ENCODE measurements around the gene MCU. TPM values are rescaled to one million over a fixed set of nuclear protein-coding genes. Genes with fewer than 3 reads are reported as not detected.

The MCU gene
- total RNA-seq, 1 donor from 2014 or later: 31.8 TPM

- H2AFZ ChIP-seq (ENCODE audit: low read depth, low read length): no peak overlapping the region
- no peaks in the 10 kb centered on the region for H3K36me3 Mint-ChIP-seq (ENCODE audit: low read depth, unreplicated experiment)
- no peak overlapping the region for H3K27ac ChIP-seq (ENCODE audit: low read depth, low read length)
- DNase-seq (ENCODE audit: low read depth) (no peak), FAIRE-seq (no peak)
- TF ChIP-seq EZH2 (IDR thresholded peaks at IDR 0.05; ENCODE audit: insufficient read depth, low read length) (no peak), CTCF (IDR thresholded peaks at IDR 0.05; ENCODE audit: insufficient read depth, low read depth, low read length) (no peak)
- no peaks in the 10 kb centered on the region for H3K4me1 ChIP-seq (ENCODE audit: insufficient read depth, low read length)
- H3K9me3 Mint-ChIP-seq (ENCODE audit: unreplicated experiment): no peaks in the 10 kb centered on the region
- no peak overlapping the region for H3K27ac Mint-ChIP-seq (ENCODE audit: unreplicated experiment)
- no peaks in the 10 kb centered on the region for H3K27me3 ChIP-seq (ENCODE audit: insufficient read depth, low read length)
- no peak overlapping the region for H3K4me2 ChIP-seq (ENCODE audit: low read length)
- no peak overlapping the region for H3K4me3 ChIP-seq (ENCODE audit: insufficient read depth, low read depth, low read length)
- H3K36me3 ChIP-seq (ENCODE audit: insufficient read depth, low read length): no peaks in the 10 kb centered on the region
- H3K79me2 ChIP-seq (ENCODE audit: insufficient read depth, low read length): peaks cover 15% of the 10 kb centered on the region
- no peak overlapping the region for H3K4me3 Mint-ChIP-seq (ENCODE audit: unreplicated experiment)
- no peaks in the 10 kb centered on the region for H3K27me3 Mint-ChIP-seq (ENCODE audit: low read depth, unreplicated experiment)
- H3K9me3 ChIP-seq (ENCODE audit: insufficient read depth, low read depth, low read length): no peaks in the 10 kb centered on the region
- H3K4me1 Mint-ChIP-seq (ENCODE audit: low read depth, unreplicated experiment): peaks cover 17% of the 10 kb centered on the region
- H4K20me1 ChIP-seq (ENCODE audit: insufficient read depth, low read length): peaks cover 5% of the 10 kb centered on the region
- no peak overlapping the region for H3K9ac ChIP-seq (ENCODE audit: low read length)
These were observed 136.4 kb downstream of the MCU start for GRCh38 chr10:72828294-72828693.

- H3K9me3 ChIP-seq (ENCODE audit: insufficient read depth, low read depth, low read length): no peaks in the 10 kb centered on the region
- no peak overlapping the region for H3K27ac ChIP-seq (ENCODE audit: low read depth, low read length)
- no peak overlapping the region for H3K4me2 ChIP-seq (ENCODE audit: low read length)
- FAIRE-seq (no peak), DNase-seq (ENCODE audit: low read depth) (no peak)
- no peaks in the 10 kb centered on the region for H3K27me3 ChIP-seq (ENCODE audit: insufficient read depth, low read length)
- no peaks in the 10 kb centered on the region for H3K27me3 Mint-ChIP-seq (ENCODE audit: low read depth, unreplicated experiment)
- H3K4me3 ChIP-seq (ENCODE audit: insufficient read depth, low read depth, low read length): no peak overlapping the region
- H3K9me3 Mint-ChIP-seq (ENCODE audit: unreplicated experiment): no peaks in the 10 kb centered on the region
- H3K9ac ChIP-seq (ENCODE audit: low read length): no peak overlapping the region
- no peaks in the 10 kb centered on the region for H3K36me3 ChIP-seq (ENCODE audit: insufficient read depth, low read length)
- TF ChIP-seq EZH2 (IDR thresholded peaks at IDR 0.05; ENCODE audit: insufficient read depth, low read length) (no peak), CTCF (IDR thresholded peaks at IDR 0.05; ENCODE audit: insufficient read depth, low read depth, low read length) (no peak)
- no peak overlapping the region for H2AFZ ChIP-seq (ENCODE audit: low read depth, low read length)
- no peak overlapping the region for H3K4me3 Mint-ChIP-seq (ENCODE audit: unreplicated experiment)
- H3K27ac Mint-ChIP-seq (ENCODE audit: unreplicated experiment): no peak overlapping the region
- H4K20me1 ChIP-seq (ENCODE audit: insufficient read depth, low read length): peaks cover 9% of the 10 kb centered on the region
- peaks cover 17% of the 10 kb centered on the region for H3K4me1 Mint-ChIP-seq (ENCODE audit: low read depth, unreplicated experiment)
- peaks cover 11% of the 10 kb centered on the region for H3K79me2 ChIP-seq (ENCODE audit: insufficient read depth, low read length)
- H3K4me1 ChIP-seq (ENCODE audit: insufficient read depth, low read length): no peaks in the 10 kb centered on the region
- no peaks in the 10 kb centered on the region for H3K36me3 Mint-ChIP-seq (ENCODE audit: low read depth, unreplicated experiment)
These were observed 138.7 kb downstream of the MCU start for GRCh38 chr10:72830625-72831024.

GRCh38 chr10:72831696-72832409 lies 139.9 kb downstream of the MCU start:
- Histone ChIP-seq H3K79me2 (ENCODE audit: insufficient read depth, low read length) (peaks cover 11% of the 10 kb centered on the region), H3K9me3 (ENCODE audit: insufficient read depth, low read depth, low read length) (no peaks in the 10 kb centered on the region), H3K4me2 (ENCODE audit: low read length) (no peak overlapping the region), H3K36me3 (ENCODE audit: insufficient read depth, low read length) (no peaks in the 10 kb centered on the region), H3K27me3 (ENCODE audit: insufficient read depth, low read length) (no peaks in the 10 kb centered on the region), H4K20me1 (ENCODE audit: insufficient read depth, low read length) (peaks cover 9% of the 10 kb centered on the region), H3K4me3 (ENCODE audit: insufficient read depth, low read depth, low read length) (no peak overlapping the region), H2AFZ (ENCODE audit: low read depth, low read length) (no peak overlapping the region), H3K4me1 (ENCODE audit: insufficient read depth, low read length) (no peaks in the 10 kb centered on the region), H3K27ac (ENCODE audit: low read depth, low read length) (no peak overlapping the region), H3K9ac (ENCODE audit: low read length) (no peak overlapping the region)
- Mint-ChIP-seq H3K36me3 (ENCODE audit: low read depth, unreplicated experiment) (no peaks in the 10 kb centered on the region), H3K9me3 (ENCODE audit: unreplicated experiment) (no peaks in the 10 kb centered on the region), H3K27ac (ENCODE audit: unreplicated experiment) (no peak overlapping the region), H3K4me1 (ENCODE audit: low read depth, unreplicated experiment) (peaks cover 17% of the 10 kb centered on the region), H3K27me3 (ENCODE audit: low read depth, unreplicated experiment) (no peaks in the 10 kb centered on the region), H3K4me3 (ENCODE audit: unreplicated experiment) (no peak overlapping the region)
- no peak for FAIRE-seq
- no peak for TF ChIP-seq CTCF (IDR thresholded peaks at IDR 0.05; ENCODE audit: insufficient read depth, low read depth, low read length)
- no peak for DNase-seq (ENCODE audit: low read depth)
